ENCODE results near the gene SH3YL1.

GRCh38 chr2:175880-176820, 87.7 kb downstream of the SH3YL1 start:
- TF ChIP-seq CTCF (IDR thresholded peaks at IDR 0.05 in 8 of 11, conservative IDR thresholded peaks at IDR 0.05 in 3 of 11): no peak
- TF ChIP-seq POLR2AphosphoS5 (IDR thresholded peaks at IDR 0.05): no peak
- no peak for TF ChIP-seq POLR2A (IDR thresholded peaks at IDR 0.05)
